NCI-H2107 (cell line): ENCODE measurements around the gene ARHGEF6.

Experiments used
- DNase-seq: peaks from one replicate; lab custom pipeline; 2025; lab: John Stamatoyannopoulos, UW

ARHGEF6 gene

GRCh38 chrX:136745215-136746173 lies 35.2 kb downstream of the ARHGEF6 start:
- DNase-seq = no peak

GRCh38 chrX:136742721-136743379 lies 37.9 kb downstream of the ARHGEF6 start:
- DNase-seq = no peak

- no peak for DNase-seq
Measured at GRCh38 chrX:136738049-136738729, 42.5 kb downstream of the ARHGEF6 start.

GRCh38 chrX:136736690-136737089 lies 44.0 kb downstream of the ARHGEF6 start:
- DNase-seq = no peak

- DNase-seq = no peak
Measured at GRCh38 chrX:136735601-136736000, 45.1 kb downstream of the ARHGEF6 start.

GRCh38 chrX:136733613-136734012 lies 47.1 kb downstream of the ARHGEF6 start:
- DNase-seq = no peak

GRCh38 chrX:136731798-136732197 lies 48.9 kb downstream of the ARHGEF6 start:
- no peak for DNase-seq

GRCh38 chrX:136731207-136731782 lies 49.4 kb downstream of the ARHGEF6 start:
- no peak for DNase-seq

GRCh38 chrX:136728393-136728792 lies 52.3 kb downstream of the ARHGEF6 start:
- DNase-seq = no peak

GRCh38 chrX:136725441-136726104 lies 55.2 kb downstream of the ARHGEF6 start:
- DNase-seq = no peak

GRCh38 chrX:136718091-136718490 lies 62.6 kb downstream of the ARHGEF6 start:
- no peak for DNase-seq

- DNase-seq = no peak
Measured at GRCh38 chrX:136714626-136715599, 65.8 kb downstream of the ARHGEF6 start.

GRCh38 chrX:136712650-136713310 lies 68.0 kb downstream of the ARHGEF6 start:
- no peak for DNase-seq

- DNase-seq = peak; percentile 24
Measured at GRCh38 chrX:136711147-136711546, 69.6 kb downstream of the ARHGEF6 start.

- DNase-seq = no peak
Measured at GRCh38 chrX:136710325-136710951, 70.3 kb downstream of the ARHGEF6 start.

- DNase-seq = no peak
Measured at GRCh38 chrX:136708348-136708747, 72.4 kb downstream of the ARHGEF6 start.

GRCh38 chrX:136697156-136697555 lies 83.6 kb downstream of the ARHGEF6 start:
- DNase-seq = no peak

- peak; percentile 42 for DNase-seq
Measured at GRCh38 chrX:136694431-136695087, 86.2 kb downstream of the ARHGEF6 start.

- no peak for DNase-seq
Measured at GRCh38 chrX:136692271-136692670, 88.5 kb downstream of the ARHGEF6 start.
